NCI-H2081 treated with DMSO at 0.1 percent for 48 hours (cell line): ENCODE measurements around the gene LRCH4.
"Not testable (repeated sequence)": the region's sequence is repeated elsewhere in the genome, so short reads cannot be mapped to it uniquely, and the experiment has no call there.

Experiments
- DNase-seq: peaks from one replicate; lab custom pipeline; 2025; lab: John Stamatoyannopoulos, UW

LRCH4 gene

DNA sequence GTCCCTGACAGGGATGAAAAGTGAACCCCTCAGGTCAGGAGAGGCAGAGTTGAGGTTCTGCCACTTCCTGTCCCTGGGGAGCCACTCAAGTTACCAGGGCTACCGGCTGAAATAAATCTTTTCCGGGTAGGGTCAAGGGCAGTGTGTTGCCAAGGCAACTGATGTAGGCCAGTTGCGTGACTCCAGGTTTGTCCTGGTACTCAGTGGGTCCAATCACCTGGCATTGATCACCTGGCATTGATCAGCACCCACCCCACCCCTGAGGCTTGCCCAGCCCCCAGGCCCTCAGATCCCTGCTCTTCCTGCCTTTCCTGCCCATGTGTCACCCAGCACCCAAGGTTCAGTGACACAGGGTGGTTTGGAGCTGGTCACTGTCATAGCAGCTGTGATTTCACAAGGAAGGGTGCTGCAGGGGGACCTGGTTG, 18.2 kb downstream of the LRCH4 start:
- DNase-seq, result no peak

DNA sequence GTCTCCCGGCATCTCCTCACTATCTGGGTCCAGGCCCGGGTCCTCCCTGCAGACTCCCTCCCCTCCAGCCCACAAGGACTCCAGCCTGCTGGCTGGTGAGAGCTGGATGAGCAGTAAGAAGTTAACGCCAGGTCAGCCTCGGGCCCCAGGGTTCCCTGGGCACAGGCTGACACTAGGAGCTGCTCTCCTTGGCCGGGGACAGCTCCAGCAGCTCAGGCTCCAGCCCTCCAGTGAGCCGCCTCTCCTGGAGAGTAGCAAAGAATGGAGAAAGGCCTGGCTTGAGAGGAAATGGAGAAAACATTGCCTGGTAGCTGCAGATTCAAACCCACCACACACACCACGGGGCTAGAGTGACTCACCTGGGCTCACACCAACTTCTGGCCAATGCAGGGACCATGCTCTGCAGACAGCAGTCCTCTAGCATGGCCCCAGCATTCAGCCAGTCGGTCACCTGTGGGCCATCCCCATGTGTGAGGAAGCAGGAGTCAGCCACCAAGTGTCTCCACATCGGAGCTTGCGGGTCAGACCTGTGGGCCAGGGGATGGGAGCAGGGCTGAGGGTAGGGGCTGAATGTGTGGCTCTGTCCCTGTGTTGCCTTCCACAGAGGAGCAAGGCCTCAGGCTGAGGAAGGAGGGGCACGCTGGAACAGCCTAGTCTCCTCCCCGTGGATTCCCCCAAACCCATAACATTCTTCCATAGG, 18.7 kb downstream of the LRCH4 start:
- no peak for DNase-seq

DNA sequence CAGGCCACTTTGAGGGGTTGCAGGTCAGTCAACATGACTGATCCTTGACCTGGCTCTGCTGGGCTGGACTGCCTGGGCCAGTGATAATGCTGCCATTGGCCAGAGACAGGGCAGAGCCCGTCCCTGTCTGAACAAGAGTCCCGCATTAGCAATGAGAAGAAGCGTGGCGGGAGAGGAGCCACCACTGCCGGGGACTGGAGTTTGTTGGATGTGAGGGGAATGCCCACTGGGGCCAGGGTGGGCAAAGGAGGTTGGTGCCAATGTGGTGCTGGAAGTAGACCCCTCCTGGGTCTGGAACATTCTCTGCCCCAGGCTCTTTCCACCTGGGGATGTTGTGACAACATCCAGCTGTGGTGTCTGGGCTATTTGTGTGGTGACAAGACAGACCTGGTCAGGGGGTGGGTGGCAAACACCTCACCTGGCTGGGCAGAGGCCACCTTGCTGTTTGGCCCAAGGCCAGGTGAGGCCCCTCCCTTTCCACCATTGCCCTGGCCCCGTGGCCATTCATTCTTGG, 19.9 kb downstream of the LRCH4 start:
- no peak for DNase-seq

DNA sequence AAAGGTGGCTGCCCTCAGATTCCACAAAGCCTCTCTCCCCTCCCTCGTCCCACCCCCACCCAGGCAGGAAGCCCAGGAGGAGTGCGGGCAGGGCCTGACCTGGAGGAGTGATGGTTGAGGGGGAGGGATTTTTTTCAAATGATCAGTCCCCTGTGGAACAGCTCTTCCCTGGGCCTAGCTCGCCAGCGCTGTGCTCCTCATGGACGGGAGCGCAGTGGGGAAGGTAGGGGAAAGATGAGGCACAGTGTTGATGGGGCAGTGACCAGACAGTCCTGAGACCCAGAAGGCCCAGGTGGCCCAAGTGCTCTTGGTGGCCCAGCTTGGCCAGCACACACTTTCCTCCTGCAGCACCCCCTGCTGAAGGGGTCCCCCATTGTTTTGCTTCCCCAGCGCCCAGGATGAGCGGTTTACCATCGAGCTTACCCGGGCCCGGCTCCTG, 20.8 kb downstream of the LRCH4 start:
- no peak for DNase-seq

DNA sequence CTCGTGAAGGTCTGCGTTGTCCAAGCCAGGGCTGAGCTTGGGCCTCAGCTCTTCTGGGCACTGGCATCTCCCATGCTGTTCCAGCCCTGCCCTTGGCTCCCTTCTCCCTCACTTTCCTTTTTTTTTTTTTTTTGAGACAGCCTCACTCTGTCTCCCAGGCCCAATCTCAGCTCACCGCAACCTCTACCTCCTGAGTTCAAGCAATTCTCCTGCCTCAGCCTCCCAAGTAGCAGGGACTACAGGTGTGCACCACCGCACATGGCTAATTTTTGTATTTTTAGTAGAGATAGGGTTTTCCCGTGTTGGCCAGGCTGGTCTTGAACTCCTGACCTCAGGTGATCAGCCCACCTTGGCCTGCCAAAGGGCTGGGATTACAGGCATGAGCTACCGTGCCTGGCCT, 21.5 kb downstream of the LRCH4 start:
- not testable (repeated sequence) for DNase-seq

DNA sequence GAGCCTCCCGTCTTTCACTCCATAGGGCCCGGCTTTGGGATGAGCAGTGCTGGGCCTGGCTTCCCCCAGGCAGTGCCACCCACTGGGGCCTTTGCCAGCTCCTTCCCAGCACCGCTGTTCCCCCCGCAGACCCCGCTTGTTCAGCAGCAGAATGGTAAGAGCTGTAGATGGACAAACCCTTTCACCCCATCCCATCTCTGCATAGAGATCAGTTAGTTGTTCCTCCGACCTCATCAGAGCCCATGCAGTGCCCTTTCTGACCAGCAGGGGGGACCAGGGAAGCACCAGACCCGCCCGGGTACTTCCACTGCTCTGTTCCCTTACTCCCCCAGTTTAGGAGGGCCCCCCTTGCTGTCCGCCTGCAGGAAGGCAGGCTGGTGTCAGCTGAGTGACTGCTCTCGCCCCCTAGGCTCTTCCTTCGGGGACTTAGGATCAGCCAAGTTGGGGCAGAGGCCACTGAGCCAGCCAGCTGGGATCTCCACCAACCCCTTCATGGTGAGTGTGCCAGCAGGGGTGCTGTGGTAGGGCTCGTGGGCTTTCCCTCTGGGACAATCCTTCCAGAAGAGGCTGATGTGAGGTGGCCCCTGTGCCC, 22.0 kb downstream of the LRCH4 start:
- no peak for DNase-seq

DNA sequence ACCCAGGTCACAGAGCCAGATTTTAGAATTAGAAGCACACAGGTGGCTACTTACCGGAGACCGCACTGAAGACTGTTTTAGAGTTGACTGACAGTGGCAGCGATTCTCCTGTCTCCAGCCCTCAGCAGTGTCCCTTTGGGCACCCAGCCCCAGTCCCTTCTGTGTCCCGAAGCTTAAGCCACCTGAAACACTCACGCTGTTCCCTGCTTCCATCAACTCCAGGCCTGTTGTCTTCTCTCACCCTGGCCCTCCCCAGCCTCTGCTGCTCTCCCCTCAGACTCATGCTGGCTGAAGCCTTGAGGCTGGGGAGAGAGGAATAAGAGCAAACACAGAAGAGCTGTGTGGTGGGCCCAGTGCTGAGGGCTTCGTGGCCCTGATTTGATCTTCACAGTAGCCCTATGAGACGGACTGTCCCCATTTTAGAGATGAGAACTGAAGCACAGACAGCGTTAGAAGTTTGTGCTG, 22.8 kb downstream of the LRCH4 start:
- DNase-seq, result no peak

DNA sequence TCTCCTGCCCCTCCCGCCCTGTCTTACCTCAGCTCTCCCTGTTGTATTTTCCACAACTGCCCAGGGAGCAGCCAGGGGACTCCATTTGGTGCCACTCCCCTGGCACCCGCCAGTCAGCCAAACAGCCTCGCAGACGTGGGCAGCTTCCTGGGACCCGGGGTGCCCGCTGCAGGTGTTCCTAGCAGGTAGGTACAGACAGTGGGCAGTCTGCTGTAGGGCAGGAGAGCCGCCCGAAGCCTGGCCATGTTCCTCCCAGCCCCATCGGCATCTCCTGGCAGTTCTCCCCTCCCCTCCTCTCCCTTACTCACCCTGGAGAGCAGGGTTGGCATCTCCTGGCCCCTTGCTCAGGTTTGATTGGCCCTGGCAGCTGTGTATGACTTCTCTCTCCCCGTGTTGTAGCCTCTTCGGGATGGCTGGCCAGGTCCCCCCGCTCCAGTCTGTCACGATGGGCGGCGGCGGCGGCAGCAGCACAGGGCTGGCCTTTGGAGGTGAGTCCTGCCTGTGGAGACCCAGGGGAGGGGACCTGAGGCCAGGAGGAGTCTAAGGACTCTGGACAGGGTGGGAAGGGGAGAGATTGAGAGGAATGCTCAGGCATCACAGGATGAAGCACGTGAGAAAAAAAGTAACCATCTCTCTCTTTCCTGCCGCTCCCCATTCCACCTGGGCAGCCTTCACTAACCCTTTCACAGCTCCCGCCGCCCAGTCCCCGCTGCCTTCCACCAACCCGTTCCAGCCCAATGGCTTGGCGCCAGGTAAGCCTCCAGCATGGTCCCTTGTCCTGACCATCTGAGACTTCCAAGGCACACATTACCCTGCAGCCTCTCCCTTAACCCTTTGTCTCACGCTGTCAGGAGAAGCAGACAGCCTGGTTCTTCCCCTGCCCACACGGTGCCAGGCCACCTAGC, 23.5 kb downstream of the LRCH4 start:
- DNase-seq, result no peak

DNA sequence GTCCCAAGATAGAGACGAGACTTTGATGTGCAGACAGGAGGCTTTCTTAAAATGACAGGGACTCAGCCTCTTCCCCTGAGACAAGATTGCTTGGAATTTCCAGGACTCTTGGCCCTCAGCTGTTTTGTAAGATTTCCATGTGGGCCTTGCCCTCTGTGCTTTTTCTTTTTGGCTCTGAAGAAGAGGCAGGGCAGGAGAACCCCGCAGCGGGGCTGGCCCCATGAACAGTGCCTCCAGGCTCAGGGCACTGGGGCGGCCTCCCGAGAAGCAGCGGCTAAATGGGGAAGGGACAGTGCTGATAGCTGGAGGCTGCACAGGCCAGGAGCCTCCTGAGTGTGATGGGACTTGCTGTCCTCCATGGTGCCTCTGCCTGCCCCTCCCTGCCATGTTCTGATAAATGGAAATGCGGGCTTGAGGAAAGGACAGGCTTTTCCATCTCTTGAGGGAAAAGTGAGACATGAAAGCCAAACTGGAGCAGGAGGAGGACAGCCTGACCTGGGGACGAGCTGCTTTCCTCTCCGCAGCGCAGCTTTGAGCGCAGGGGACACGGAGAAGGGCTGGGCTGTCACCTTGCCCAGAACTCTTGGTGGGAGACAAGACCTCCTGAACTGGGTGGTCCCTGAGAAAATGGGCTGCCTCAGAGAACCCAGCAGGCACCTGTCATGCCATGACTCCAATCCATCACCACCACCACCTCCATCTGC, 24.3 kb downstream of the LRCH4 start:
- no peak for DNase-seq

DNA sequence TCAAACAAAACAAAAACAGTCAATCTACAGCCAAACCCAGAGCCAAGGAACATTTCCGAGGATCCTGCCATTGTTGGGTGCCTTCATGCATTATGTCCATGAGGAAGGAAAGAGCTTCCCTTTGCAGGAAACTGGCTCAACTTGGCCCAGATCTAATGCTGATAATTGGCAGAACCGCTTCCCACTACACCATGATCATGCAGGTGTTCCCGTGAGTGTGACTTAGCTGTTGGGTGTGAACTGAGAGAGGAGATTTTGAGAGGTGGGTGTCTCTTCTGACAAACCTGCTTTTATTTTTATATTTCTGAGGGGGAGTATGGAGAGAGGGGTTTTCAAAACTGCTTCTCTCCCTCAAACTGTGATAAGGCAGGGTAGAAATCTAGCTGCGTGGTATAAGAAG, 26.8 kb downstream of the LRCH4 start:
- no peak for DNase-seq

DNA sequence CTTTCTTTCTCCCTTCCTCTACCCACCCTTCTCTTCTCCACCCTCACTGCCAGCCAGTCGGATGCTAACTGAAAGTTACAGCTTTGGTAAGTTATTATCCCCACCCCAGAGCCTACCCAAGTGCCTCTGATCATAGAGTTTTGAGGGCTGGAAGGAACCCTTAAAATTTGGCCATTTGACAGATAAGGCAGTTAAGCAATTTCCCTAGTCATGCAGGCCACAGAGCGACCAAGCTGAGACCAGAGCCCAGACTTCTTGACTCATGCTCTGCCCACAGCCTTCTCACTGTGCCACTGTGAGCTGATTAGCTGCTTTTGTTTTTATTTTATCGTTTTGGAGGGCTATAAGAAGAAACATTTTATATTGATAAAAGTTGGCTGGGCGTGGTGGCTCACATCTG, 29.4 kb downstream of the LRCH4 start:
- DNase-seq, result no peak

DNA sequence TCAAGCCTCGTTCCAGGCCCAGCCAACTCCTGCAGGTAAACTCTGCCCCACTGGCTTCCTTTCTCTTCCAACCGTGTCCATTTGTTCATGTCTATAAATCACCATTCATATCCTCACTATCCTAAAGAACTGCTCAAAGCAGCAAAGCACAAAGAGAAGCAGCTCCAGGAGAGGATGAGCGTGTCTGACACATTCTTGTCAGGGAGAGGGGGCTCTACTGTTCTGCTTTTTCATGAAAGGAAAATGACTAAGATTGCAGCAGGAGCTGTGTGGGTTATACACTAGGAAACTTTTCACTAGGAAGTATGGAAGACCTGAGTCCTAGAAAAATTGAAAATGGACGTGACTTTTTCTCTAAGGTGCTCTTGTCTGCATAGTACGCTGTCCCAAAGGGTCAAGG, 30.2 kb downstream of the LRCH4 start:
- no peak for DNase-seq

DNA sequence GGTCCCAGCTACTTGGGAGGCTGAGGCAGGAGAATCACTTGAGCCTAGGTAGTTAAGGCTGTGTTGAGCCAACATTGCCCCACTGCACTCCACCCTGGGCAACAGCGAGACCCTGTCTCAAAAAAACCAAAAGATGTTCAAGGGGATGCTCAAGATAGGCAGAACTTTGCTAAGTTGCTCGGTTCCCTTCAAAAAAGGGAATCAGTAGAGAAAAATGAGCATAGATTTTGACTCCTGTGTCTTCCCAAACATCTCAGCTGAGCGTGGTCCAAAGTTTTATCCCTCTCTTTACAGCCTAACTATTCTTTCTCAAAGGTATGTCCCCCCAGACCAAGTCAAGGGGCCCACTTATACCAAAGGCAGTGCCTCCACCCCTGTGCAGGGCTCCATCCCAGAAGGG, 32.9 kb downstream of the LRCH4 start:
- DNase-seq, result no peak

DNA sequence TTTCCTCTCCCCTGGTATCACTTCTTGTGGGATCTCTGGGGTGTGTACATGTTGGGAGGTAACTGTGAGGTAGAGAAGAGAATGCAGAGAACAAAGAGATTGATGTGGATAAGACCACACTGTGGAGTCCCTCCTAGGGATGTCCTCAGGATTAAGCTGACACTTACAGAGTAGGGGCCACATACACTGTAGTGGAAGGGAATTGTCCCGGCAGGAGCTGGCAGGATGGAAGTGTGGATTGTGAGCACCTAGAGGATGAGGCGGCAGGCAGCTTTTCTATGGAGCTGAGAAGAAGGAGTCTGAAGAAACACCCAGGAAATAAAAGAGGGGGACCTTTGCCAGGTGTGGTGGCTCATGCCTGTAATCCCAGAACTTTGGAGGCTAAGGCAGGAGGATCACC, 33.4 kb downstream of the LRCH4 start:
- DNase-seq, result no peak

DNA sequence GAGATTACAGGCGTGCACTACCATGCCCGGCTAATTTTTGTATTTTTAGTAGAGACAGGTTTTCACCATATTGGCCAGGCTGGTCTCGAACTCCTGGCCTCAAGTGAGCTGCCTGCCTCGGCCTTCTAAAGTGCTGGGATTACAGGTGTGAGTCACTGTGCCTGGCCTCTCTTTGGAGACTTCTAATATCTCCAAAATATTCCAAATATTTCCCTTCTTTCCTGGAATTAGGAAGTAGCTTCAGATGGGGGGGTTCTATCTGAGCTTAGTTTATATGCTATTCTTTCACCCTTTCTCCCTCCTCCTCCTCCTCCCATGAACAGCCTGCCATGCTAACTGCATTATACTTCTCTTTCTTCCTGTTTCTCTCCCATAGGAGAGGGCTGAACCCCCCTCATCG, 37.5 kb downstream of the LRCH4 start:
- not testable (repeated sequence) for DNase-seq

DNA sequence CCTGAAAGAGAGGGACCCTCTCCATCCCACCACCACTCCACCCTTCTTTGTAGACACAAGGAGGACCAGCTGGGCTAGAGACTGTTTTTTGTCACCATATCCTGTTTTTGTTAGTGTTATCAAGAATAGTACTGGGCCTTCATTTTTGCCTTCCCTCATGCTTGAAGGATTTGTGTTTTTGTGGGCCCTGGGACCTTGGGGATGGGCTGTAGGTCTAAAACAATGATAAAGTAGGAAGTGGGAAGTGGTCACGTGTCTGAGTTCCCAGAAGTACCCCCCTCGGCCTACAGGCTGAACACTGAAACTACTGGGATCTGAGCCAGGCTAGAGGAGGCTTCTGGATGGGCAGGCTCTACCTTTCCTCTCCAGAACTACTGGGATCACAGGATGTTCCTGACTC, 38.1 kb downstream of the LRCH4 start:
- no peak for DNase-seq

DNA sequence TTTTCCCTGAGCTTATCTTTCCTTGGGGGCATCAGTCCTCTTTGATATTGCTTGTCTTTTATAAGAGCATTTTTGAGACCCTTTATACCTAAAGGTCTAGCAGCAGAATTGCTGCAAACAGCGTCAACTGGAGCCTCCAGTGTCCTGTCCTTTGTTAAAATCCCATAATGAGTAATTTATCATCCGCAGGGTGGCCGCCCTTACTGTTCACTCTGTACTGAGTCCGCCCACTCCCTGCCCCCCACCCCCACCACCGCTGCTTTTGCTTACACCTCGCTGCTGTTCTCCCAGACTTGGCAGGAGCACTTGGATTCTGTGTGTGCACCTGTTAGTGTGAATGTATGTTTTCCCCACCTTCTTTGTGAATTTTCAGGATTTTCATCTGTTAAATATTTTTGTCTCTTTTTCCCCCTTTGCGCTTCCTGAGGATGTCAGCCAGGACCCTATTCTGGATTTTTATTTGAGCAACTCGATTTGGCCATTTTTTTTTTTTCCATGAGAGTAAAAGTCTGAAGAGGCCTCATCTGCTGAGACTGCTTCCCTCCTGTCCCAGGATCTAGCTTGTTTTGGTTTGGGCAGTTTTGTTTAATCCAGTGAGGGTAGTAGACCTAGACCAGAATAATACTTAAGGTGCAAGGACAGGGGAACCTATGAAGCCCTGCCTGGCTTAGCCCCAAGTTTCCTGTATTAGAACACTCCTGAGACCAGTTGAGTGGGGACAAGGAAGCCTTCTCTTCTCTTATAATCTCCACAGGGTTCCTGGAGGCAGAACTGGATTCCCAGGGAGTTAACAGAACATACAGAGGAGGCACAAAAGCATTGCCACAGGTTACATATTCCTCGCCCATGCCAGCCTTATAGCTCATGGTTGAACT, 38.8 kb downstream of the LRCH4 start:
- DNase-seq, result peak; percentile 57

DNA sequence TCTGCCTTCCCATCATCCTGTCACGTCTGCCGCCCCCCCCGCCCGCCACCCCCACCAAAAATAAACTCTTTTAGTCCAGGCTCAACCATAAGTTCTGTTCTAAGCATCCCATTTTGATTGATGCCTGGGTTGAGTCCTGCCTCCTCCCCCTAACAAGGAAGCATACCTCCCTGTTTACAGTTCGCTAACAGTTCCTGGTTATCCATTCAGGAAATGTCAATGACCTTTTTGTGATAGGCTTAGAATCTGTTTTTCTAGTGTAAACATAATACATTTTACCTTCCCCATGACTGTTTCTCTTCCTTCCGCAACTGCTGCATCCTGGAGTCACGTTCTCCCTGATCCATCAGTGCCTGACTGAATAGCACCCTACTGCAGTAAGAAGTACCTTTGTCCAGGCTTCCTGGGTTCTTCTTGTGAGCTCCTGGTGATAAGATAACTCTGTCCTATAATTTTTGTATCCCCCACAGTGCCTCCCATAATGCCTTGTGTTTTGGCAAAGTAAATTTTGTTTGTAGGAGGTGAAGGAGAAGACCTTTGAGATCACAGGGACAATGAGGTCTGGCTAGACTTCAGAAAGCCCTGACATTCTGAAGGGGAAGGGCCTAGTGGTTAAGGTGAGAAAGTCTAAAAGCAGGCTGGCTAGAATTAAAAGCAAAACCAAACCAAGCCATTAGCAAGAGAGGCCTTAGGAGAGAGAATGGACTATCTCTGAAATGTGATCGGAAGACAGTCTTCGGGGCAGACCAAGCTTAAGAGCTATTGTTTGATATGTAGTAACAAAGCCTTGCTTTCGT, 39.6 kb downstream of the LRCH4 start:
- DNase-seq, result peak; percentile 36

DNA sequence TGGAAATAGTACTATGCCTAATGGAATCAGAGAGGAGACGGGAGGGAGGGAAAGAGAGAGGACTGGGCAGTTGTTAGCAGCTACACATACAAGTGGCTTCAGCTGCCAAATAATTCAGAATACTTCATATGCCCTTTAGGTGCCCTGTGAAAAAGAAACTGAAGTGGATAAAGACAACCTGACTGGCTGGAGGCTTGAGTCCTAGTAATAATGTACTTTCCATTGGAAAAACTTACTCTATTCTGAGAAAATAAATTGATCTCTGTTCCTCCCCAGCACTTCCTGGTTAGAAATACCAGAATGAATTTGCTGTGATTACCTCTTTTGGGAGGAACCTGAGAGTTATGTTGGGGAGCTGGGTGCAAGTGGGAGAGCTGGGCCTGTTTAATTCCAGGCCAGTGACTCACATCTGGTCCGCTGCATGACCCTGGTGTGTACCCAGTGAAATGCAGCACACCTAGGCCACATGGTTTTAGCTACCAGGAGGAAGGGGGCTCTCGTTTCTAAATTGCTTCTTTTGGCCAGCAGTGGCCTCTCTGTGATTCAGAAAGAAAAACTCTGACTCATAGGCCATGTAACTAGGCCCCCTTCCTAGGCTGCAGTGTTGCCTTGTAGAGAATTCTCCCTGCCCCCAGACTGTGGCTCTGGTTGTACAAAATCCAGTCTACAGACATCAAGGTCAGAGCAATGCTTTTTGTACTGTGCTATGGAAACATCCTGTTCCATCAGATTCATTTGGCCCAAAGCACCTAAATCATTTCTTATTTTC, 40.4 kb downstream of the LRCH4 start:
- no peak for DNase-seq
